Measurements from ENCODE around the gene INSIG1. TPM values are rescaled to one million over a fixed set of nuclear protein-coding genes. Genes with fewer than 3 reads are reported as not detected.

The INSIG1 gene
- total and polyA plus RNA-seq, 8 donors: 13.0 to 59.2 (median 37.1) TPM

GRCh38 chr7:155336812-155337602 lies 39.3 kb downstream of the INSIG1 start:
- intact Hi-C loops (cut with DNase I): no loop called here
- H3K27ac ChIP-seq: peak overlapping the region; percentile 4 to 50 (median 29)
- H3K4me3 ChIP-seq: peak overlapping the region in 2 of 4 donors; percentile 5 to 6
- ATAC-seq (peak; percentile 89 to 95 (median 92)), DNase-seq (peak; percentile 68 to 92 (median 80)), FAIRE-seq (no peak)
- WGBS, 2 donors: 34 to 44% methylated on average over 21 of the region's 21 CpGs
- no peaks in the 10 kb centered on the region for H3K36me3 ChIP-seq
- peaks cover 0 to 5% (median 4%) of the 10 kb centered on the region in 3 donors for H3K4me1 ChIP-seq
- peak in 1 of 4 donors; percentile 19 for TF ChIP-seq CTCF (IDR thresholded peaks at IDR 0.05)
- no peaks in the 10 kb centered on the region for H3K27me3 ChIP-seq
- no peaks in the 10 kb centered on the region for H3K9me3 ChIP-seq

- 71 to 74% methylated on average over 37 of the region's 37 CpGs for WGBS, 2 donors
- peak in 3 of 6 donors; percentile 32 to 82 (median 61) for DNase-seq
Observed at GRCh38 chr7:155337946-155338631, 40.4 kb downstream of the INSIG1 start.

GRCh38 chr7:155338632-155339320 lies 41.1 kb downstream of the INSIG1 start:
- ATAC-seq (no peak), FAIRE-seq (no peak), DNase-seq (peak in 1 of 6 donors; percentile 60)
- 84 to 85% methylated on average over 25 of the region's 25 CpGs for WGBS, 2 donors
- no peaks in the 10 kb centered on the region for H3K9me3 ChIP-seq
- peaks cover 0 to 4% (median 0%) of the 10 kb centered on the region in 3 donors for H3K4me1 ChIP-seq
- no peak for TF ChIP-seq CTCF (IDR thresholded peaks at IDR 0.05)
- no peaks in the 10 kb centered on the region for H3K36me3 ChIP-seq
- no peaks in the 10 kb centered on the region for H3K27me3 ChIP-seq
- H3K4me3 ChIP-seq: no peak overlapping the region
- intact Hi-C loops (cut with DNase I): no loop called here
- no peak overlapping the region for H3K27ac ChIP-seq

More at GRCh38 chr7:155337946-155338631, 40.4 kb downstream of the INSIG1 start:
- Histone ChIP-seq H3K4me3 (no peak overlapping the region), H3K4me1 (peaks cover 0 to 5% (median 4%) of the 10 kb centered on the region in 3 donors), H3K9me3 (no peaks in the 10 kb centered on the region), H3K36me3 (no peaks in the 10 kb centered on the region), H3K27me3 (no peaks in the 10 kb centered on the region), H3K27ac (peak overlapping the region in 3 of 4 donors; percentile 15 to 50 (median 28))
- peak; percentile 38 to 57 (median 54) for ATAC-seq
- TF ChIP-seq CTCF (IDR thresholded peaks at IDR 0.05): no peak
- intact Hi-C loops (cut with DNase I): no loop called here
- no peak for FAIRE-seq

GRCh38 chr7:155339474-155339873 lies 41.8 kb downstream of the INSIG1 start:
- no peak for FAIRE-seq
- Histone ChIP-seq H3K27ac (no peak overlapping the region), H3K4me3 (no peak overlapping the region), H3K27me3 (no peaks in the 10 kb centered on the region), H3K4me1 (peaks cover 0 to 4% (median 0%) of the 10 kb centered on the region in 3 donors), H3K36me3 (no peaks in the 10 kb centered on the region), H3K9me3 (no peaks in the 10 kb centered on the region)
- no peak for ATAC-seq
- peak in 2 of 6 donors; percentile 37 to 49 for DNase-seq
- intact Hi-C loops (cut with DNase I): no loop called here
- 82 to 89% methylated on average over 10 to 17 of the region's 17 CpGs for WGBS, 2 donors
- TF ChIP-seq CTCF (IDR thresholded peaks at IDR 0.05): no peak
